Panc1 (cell line): ENCODE results near the gene NEK8.

Experiments
- POLR2AphosphoS5 ChIP-seq: IDR thresholded peaks from 2 replicates; pipeline ENCODE4 v1.6.1; 2012; ENCODE audit warnings: mild to moderate bottlenecking, low read depth, low read length, moderate library complexity
- SIN3A ChIP-seq: IDR thresholded peaks from 2 replicates; pipeline ENCODE4 v1.6.1; 2012; ENCODE audit warnings: low read depth, mild to moderate bottlenecking, low read length, moderate library complexity, borderline replicate concordance; ENCODE audit not compliant: insufficient read depth
- TCF7L2 ChIP-seq: IDR thresholded peaks from 2 replicates; pipeline ENCODE4 v1.6.1; 2011; ENCODE audit warnings: mild to moderate bottlenecking, low read depth, low read length, inconsistent platforms
- TF ChIP-seq, protein P1 (sequence below): fragments of 450-650 bp; IDR thresholded peaks from 2 replicates; pipeline ENCODE4 v1.5.1; 2017; ENCODE audit warnings: mild to moderate bottlenecking
- TF ChIP-seq, protein P2 (sequence below), 2 experiments: IDR thresholded peaks; 2 replicates each; pipeline ENCODE4 v1.6.1; 2011 to 2012; ENCODE audit warnings: low read depth in 2 of 2, control low read depth in 1 of 2, low read length in 1 of 2, mild to moderate bottlenecking in 1 of 2, moderate library complexity in 1 of 2; ENCODE audit not compliant: insufficient read depth in 1 of 2

GRCh38 chr17:28705728-28706334 is 22.8 kb upstream of the NEK8 start:
- TF ChIP-seq, protein P1, sequence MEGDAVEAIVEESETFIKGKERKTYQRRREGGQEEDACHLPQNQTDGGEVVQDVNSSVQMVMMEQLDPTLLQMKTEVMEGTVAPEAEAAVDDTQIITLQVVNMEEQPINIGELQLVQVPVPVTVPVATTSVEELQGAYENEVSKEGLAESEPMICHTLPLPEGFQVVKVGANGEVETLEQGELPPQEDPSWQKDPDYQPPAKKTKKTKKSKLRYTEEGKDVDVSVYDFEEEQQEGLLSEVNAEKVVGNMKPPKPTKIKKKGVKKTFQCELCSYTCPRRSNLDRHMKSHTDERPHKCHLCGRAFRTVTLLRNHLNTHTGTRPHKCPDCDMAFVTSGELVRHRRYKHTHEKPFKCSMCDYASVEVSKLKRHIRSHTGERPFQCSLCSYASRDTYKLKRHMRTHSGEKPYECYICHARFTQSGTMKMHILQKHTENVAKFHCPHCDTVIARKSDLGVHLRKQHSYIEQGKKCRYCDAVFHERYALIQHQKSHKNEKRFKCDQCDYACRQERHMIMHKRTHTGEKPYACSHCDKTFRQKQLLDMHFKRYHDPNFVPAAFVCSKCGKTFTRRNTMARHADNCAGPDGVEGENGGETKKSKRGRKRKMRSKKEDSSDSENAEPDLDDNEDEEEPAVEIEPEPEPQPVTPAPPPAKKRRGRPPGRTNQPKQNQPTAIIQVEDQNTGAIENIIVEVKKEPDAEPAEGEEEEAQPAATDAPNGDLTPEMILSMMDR, result no peak
- TF ChIP-seq, protein P2, sequence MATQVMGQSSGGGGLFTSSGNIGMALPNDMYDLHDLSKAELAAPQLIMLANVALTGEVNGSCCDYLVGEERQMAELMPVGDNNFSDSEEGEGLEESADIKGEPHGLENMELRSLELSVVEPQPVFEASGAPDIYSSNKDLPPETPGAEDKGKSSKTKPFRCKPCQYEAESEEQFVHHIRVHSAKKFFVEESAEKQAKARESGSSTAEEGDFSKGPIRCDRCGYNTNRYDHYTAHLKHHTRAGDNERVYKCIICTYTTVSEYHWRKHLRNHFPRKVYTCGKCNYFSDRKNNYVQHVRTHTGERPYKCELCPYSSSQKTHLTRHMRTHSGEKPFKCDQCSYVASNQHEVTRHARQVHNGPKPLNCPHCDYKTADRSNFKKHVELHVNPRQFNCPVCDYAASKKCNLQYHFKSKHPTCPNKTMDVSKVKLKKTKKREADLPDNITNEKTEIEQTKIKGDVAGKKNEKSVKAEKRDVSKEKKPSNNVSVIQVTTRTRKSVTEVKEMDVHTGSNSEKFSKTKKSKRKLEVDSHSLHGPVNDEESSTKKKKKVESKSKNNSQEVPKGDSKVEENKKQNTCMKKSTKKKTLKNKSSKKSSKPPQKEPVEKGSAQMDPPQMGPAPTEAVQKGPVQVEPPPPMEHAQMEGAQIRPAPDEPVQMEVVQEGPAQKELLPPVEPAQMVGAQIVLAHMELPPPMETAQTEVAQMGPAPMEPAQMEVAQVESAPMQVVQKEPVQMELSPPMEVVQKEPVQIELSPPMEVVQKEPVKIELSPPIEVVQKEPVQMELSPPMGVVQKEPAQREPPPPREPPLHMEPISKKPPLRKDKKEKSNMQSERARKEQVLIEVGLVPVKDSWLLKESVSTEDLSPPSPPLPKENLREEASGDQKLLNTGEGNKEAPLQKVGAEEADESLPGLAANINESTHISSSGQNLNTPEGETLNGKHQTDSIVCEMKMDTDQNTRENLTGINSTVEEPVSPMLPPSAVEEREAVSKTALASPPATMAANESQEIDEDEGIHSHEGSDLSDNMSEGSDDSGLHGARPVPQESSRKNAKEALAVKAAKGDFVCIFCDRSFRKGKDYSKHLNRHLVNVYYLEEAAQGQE (IDR thresholded peaks at IDR 0.05; ENCODE audit: insufficient read depth in 1 of 2, low read depth in 2 of 2, low read length in 1 of 2), result no peak
- TF ChIP-seq POLR2AphosphoS5, result no peak
- TF ChIP-seq TCF7L2, result no peak
- no peak for TF ChIP-seq SIN3A
